Midbrain (tissue), 1 donor: ENCODE results near the gene SPON1.
"Not testable (repeated sequence)": the region's sequence is repeated elsewhere in the genome, so short reads cannot be mapped to it uniquely, and the experiment has no call there.

Experiments
- DNase-seq: peaks from one replicate; lab custom pipeline; 2025; lab: John Stamatoyannopoulos, UW

The SPON1 gene

DNA sequence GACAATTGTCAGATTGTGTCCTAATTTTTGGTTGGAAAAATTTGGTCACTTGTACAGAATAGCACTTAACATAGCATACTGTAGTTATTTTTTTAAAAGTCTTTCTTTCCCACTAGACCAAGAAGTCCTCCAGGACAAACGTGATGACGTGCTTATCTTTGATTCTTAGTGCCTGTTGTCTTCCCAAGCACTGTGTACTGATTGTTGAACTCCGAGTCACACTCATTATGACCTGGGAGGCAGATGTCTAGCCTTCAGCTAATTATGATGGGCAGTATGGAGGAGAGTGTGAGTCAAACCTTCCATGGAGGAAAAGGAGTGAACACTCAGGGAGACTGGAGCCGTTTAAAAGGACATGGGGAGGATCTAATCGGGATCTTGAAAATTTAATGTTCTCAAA lies 119.8 kb downstream of the SPON1 start:
- no peak for DNase-seq

GRCh38 chr11:14088861-14089260 lies 126.3 kb downstream of the SPON1 start:
- not testable (repeated sequence) for DNase-seq

GRCh38 chr11:14089690-14090462 lies 127.4 kb downstream of the SPON1 start:
- DNase-seq, result no peak

- DNase-seq, result not testable (repeated sequence)
Measured at GRCh38 chr11:14090631-14091030, 128.1 kb downstream of the SPON1 start.

DNA sequence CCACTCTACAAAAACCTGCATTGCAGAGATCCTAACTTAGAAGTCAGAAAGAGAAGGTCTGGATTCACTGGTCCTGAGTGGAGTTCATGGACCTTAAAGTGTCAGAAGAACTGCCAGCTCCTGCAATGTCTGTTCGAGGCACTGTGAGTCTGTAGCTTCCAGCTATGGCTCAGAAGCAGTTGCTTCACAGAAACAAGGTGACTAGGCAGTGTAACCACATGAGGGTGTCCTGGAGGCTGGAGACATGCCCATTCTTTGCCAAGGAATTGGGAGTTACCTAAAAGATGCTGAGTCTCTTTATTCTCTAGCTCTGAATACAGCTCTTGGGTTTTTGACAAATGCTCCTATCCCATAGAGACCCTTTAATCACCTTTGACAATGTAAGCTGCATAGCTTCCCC lies 130.5 kb downstream of the SPON1 start:
- DNase-seq, result no peak

GRCh38 chr11:14094481-14095037 lies 132.0 kb downstream of the SPON1 start:
- DNase-seq, result no peak

GRCh38 chr11:14095882-14096281 lies 133.4 kb downstream of the SPON1 start:
- DNase-seq, result no peak

GRCh38 chr11:14096606-14097005 lies 134.1 kb downstream of the SPON1 start:
- DNase-seq, result no peak

GRCh38 chr11:14101388-14101787 lies 138.9 kb downstream of the SPON1 start:
- DNase-seq, result no peak

- DNase-seq, result no peak
Measured at GRCh38 chr11:14102766-14103165, 140.2 kb downstream of the SPON1 start.

GRCh38 chr11:14105446-14105845 lies 142.9 kb downstream of the SPON1 start:
- no peak for DNase-seq

DNA sequence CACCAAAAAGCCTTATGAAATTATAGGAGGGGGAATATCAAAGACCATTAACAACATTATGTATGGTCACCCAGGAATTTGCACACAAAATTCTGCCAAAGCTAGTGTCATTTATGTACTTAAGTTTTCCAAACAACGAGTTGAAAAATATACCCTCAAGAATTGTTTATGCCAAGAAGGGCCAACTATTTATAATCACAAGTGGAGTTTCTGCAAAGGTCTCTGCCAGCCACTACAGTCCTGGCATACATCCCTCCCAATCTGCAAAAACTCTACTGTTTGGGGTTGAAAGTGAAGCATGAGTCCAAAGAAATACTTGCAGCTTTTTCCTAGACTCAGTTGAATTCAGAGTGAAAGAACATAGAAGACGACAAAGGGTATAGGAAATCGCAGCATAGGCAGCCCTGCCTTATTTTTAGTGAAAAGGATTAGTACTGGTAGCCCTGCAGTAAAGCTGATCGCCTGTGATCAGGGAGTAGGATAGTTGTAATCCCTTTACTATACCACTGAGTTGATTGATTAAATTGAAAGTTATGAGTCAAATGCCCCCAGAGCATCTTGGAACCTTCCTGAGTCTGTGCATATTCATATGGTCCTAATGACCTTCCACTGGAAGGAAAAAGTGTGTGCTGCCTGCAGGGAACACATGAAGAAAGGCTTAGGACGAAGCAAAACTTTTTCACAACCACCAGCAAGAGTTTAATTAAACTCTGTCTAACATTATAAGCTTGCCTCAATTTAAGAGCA lies 144.0 kb downstream of the SPON1 start:
- no peak for DNase-seq

GRCh38 chr11:14107050-14107430 lies 144.5 kb downstream of the SPON1 start:
- DNase-seq, result no peak

DNA sequence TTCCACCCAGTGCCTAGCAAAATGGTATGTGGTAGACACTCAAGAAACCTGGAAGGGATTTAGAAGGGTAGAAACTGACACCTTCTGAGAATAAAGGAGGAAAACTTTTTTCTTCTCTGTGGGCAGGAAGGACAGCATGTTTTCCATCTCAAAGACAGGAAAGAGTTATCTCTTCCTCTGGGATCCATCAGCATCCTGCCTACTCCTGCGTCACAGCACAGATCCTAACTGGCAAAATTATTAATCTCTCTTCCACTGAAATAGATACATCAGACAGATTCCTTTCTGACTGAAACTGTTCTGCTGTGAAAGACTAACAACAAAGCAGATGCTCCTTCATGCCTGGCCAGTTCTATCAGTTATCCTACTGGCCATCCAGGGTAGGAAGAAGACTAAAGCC lies 147.2 kb downstream of the SPON1 start:
- no peak for DNase-seq

DNA sequence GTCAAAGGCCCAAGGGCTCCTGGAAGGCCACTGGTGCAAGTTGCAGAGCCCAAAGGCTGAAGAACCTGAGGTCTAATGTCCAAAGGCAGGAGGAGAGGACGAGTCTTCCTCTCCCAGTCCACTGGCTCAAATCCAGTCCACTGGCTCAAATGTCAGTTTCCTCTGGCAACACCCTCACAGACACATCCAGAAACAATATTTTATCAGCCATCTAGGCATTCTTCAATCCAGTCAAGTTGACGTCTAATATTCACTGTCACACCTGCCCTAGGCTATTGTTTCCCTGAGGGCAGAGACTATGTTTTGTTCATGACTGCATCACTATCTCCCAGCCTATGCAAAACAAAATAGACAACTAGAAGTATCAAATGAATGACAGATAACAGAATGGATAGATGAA lies 148.1 kb downstream of the SPON1 start:
- no peak for DNase-seq

DNA sequence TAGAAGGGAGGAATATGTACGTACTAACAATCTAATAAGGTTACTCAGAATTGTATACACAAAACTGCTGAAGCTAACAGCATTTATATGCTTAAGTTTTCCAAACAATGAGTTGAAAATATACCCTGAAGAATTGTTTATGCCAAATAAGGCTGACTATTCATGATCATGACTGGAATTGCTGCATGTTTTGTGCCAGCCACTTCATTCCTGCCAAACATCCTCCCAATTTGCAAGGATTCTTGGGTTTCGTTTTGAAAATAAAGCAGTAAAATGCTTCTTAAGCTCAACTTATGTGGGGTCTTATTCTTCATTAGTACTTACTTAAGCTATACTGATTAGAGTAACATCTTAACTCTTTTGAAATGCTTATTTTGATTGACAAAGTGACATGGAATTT lies 149.0 kb downstream of the SPON1 start:
- DNase-seq, result no peak

DNA sequence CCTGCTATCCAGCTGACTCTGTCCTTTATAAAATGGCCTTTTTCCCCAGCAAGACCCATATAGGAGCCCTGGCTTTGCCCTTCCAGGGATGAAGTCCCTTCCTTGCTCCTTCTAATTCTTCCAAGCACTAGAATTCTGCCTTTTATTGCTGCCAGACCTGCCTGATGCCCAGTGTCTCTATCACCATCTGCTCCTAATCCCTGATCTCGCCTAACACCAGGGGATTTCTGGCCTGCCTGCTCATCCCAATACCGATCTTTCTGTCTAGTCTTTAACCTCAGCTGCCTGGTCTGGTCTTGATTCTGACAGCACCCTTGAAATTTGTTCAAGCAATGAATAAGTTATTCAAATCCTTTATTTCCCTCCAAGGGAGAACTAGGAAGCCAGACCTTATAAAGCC lies 150.2 kb downstream of the SPON1 start:
- no peak for DNase-seq

GRCh38 chr11:14114269-14114668 lies 151.7 kb downstream of the SPON1 start:
- no peak for DNase-seq

GRCh38 chr11:14114786-14115185 lies 152.3 kb downstream of the SPON1 start:
- DNase-seq, result no peak

- DNase-seq, result no peak
Measured at GRCh38 chr11:14117632-14118031, 155.1 kb downstream of the SPON1 start.

- DNase-seq, result no peak
Measured at GRCh38 chr11:14118072-14118471, 155.5 kb downstream of the SPON1 start.

DNA sequence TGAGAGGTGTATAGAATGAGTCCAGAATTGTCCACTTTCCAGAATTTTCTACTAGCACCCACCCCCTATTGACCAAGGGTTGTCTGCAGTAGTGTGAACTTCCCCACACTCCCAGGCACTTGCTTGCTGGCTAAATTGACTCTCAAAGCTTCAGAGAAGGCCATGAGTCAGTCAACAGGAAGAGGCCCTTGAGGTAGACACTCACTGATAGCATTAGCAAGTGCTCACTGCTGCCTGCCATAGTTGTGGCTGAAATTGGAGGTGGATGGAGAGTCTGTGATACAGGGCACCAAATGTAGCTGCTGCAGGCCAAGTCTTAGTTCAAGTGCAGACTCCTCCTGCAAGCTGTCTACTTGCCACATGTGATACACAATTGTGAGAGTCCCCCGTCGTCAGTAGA lies 156.8 kb downstream of the SPON1 start:
- no peak for DNase-seq

GRCh38 chr11:14124350-14124749 lies 161.8 kb downstream of the SPON1 start:
- no peak for DNase-seq
